Stimulated activated CD4-positive, alpha-beta T cell treated with anti-CD3 and anti-CD28 coated beads, Interleukin-15, amount 100 ng/mL, for 1 hour (primary cell): Measurements from ENCODE around the gene ANKAR.
"Not testable (repeated sequence)": the region's sequence is repeated elsewhere in the genome, so short reads cannot be mapped to it uniquely, and the experiment has no call there.

Source experiments
- DNase-seq, 2 donors: peaks; one replicate each; pipeline ENCODE4 v3.0.0-alpha.2; 2020; ENCODE audit warnings: low read depth in 1 of 2, low spot score in 1 of 2

Gene ANKAR

GRCh38 chr2:189674374-189675112, at the start of gene ANKAR:
Gene ANKAR (plus strand): TSS chr2:189674670. CDS start chr2:189676491, 1,821 bp downstream.
- DNase-seq: peak; percentile 69 to 75

GRCh38 chr2:189625636-189626035, 48.8 kb upstream of the ANKAR start:
- DNase-seq: no peak

- no peak for DNase-seq
These were observed 46.7 kb upstream of the ANKAR start for GRCh38 chr2:189627789-189628188.

- DNase-seq: no peak
These were observed 45.5 kb upstream of the ANKAR start for GRCh38 chr2:189628817-189629530.

- no peak for DNase-seq
These were observed 44.7 kb upstream of the ANKAR start for GRCh38 chr2:189629531-189630453.

- no peak for DNase-seq
These were observed 42.6 kb upstream of the ANKAR start for GRCh38 chr2:189631849-189632248.

- DNase-seq: no peak
These were observed 41.1 kb upstream of the ANKAR start for GRCh38 chr2:189633392-189633811.

- DNase-seq: no peak
These were observed 39.1 kb upstream of the ANKAR start for GRCh38 chr2:189635353-189635752.

GRCh38 chr2:189638301-189639006, 36.0 kb upstream of the ANKAR start:
- no peak for DNase-seq

GRCh38 chr2:189639007-189639609, 35.4 kb upstream of the ANKAR start:
- no peak for DNase-seq

GRCh38 chr2:189641002-189641401, 33.5 kb upstream of the ANKAR start:
- no peak for DNase-seq

GRCh38 chr2:189641590-189641989, 32.9 kb upstream of the ANKAR start:
- no peak for DNase-seq

GRCh38 chr2:189646521-189646920, 27.9 kb upstream of the ANKAR start:
- DNase-seq: no peak

- no peak for DNase-seq
These were observed 25.5 kb upstream of the ANKAR start for GRCh38 chr2:189648846-189649509.

GRCh38 chr2:189651284-189651683, 23.2 kb upstream of the ANKAR start:
- no peak for DNase-seq

GRCh38 chr2:189653464-189653863, 21.0 kb upstream of the ANKAR start:
- DNase-seq: not testable (repeated sequence)

GRCh38 chr2:189654641-189655040, 19.8 kb upstream of the ANKAR start:
- no peak for DNase-seq

- no peak for DNase-seq
These were observed 16.6 kb upstream of the ANKAR start for GRCh38 chr2:189657867-189658266.

GRCh38 chr2:189658306-189659212, 15.9 kb upstream of the ANKAR start:
- DNase-seq: no peak
